SU-DHL-6 (cell line): Measurements from ENCODE around the gene TMIE.

Source experiments
- CTCF ChIP-seq: fragments of 200-600 bp; sonication (generic); IDR thresholded peaks from one replicate; pipeline ENCODE4 v1.5.1; 2017; ENCODE audit warnings: antibody characterized with exemption, mild to moderate bottlenecking, low read length, moderate library complexity; ENCODE audit not compliant: insufficient read depth, poor library complexity, severe bottlenecking
- EZH2phosphoT487 ChIP-seq: fragments of 200-600 bp; sonication (generic), shearing (Covaris generic); conservative IDR thresholded peaks from 2 replicates; pipeline ENCODE4 v1.6.1; 2018; ENCODE audit warnings: mild to moderate bottlenecking, antibody characterized with exemption, low read length, moderate library complexity, mixed read lengths

- no peak for TF ChIP-seq CTCF
- TF ChIP-seq EZH2phosphoT487: no peak
Measured at GRCh38 chr3:46724424-46724823, 23.2 kb downstream of the TMIE start.
